Esophagus muscularis mucosa (tissue), 4 donors: Measurements from ENCODE around the gene PUDP.

Experiments
- EP300 ChIP-seq: sonication (generic); formaldehyde crosslinking; IDR thresholded peaks from one replicate; pipeline ENCODE4 v1.6.1; 2017; ENCODE audit warnings: antibody characterized with exemption
- POLR2A ChIP-seq: fragments of 450-650 bp; IDR thresholded peaks from one replicate; pipeline ENCODE4 v1.6.1; 2017; ENCODE audit warnings: antibody characterized with exemption, moderate library complexity, mild to moderate bottlenecking, low read depth
- POLR2AphosphoS5 ChIP-seq, 2 donors: sonication (generic); formaldehyde crosslinking; IDR thresholded peaks; one replicate each; pipeline ENCODE4 v1.6.1; 2017; ENCODE audit warnings: antibody characterized with exemption in 2 of 2
- TF ChIP-seq, protein P1 (sequence below), 3 experiments: fragments of 200-600 bp in 2 of 3; fragments of 450-650 bp in 1 of 3; sonication (generic) in 2 of 3; IDR thresholded peaks; one replicate each; pipeline ENCODE4 v1.5.1; 2017 to 2019; ENCODE audit warnings: antibody characterized with exemption in 3 of 3, mild to moderate bottlenecking in 2 of 3, moderate library complexity in 1 of 3

DNA sequence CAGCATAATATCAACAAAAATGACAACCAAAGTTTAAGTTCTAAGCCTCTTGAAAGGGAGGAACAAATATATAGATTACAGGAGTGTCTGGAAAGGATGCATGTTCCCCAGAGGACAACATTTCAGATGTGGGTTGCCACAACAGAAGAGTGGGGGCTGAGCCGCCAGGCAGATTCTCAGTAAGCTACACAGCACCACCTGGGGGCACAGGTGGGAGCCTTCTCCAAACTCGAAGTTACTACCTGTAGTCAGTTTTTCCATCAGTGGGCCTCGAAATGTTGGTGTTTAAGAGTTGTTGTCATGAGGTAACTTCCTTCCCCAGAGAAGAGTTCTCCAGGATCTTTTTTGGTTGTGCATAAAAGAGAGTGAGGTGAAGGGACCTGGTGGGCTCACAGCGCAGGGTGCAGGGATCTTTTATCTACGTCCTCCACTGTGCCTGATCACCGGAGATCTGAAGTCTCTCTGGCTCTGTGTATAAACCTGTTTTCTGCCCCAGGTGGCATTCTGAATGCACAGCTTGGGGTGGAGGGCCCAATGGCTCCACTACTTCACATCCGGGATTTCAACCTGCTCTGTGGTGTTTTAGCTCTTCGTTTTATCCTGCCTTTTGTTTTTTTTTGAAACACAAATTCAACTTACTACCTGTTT is 58.9 kb downstream of the PUDP start:
- TF ChIP-seq, protein P1, sequence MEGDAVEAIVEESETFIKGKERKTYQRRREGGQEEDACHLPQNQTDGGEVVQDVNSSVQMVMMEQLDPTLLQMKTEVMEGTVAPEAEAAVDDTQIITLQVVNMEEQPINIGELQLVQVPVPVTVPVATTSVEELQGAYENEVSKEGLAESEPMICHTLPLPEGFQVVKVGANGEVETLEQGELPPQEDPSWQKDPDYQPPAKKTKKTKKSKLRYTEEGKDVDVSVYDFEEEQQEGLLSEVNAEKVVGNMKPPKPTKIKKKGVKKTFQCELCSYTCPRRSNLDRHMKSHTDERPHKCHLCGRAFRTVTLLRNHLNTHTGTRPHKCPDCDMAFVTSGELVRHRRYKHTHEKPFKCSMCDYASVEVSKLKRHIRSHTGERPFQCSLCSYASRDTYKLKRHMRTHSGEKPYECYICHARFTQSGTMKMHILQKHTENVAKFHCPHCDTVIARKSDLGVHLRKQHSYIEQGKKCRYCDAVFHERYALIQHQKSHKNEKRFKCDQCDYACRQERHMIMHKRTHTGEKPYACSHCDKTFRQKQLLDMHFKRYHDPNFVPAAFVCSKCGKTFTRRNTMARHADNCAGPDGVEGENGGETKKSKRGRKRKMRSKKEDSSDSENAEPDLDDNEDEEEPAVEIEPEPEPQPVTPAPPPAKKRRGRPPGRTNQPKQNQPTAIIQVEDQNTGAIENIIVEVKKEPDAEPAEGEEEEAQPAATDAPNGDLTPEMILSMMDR (IDR thresholded peaks at IDR 0.05) = no peak
- TF ChIP-seq POLR2A (no peak), EP300 (no peak), POLR2AphosphoS5 (IDR thresholded peaks at IDR 0.05) (no peak)
